Transverse colon (tissue), 4 donors: ENCODE data around the gene PRR7. TPM values are rescaled to one million over a fixed set of nuclear protein-coding genes. Genes with fewer than 3 reads are reported as not detected.

ENCODE experiments used
- DNase-seq: peaks from one replicate; pipeline ENCODE4 v3.0.0-alpha.2; 2019
- H3K27ac ChIP-seq, 4 donors: fragments of 200-600 bp; sonication (generic); 2 replicates each; pipeline ENCODE4 v1.5.1; 2016 to 2018; ENCODE audit warnings: inconsistent platforms in 4 of 4
- H3K27me3 ChIP-seq: fragments of 200-600 bp; sonication (generic); 2 replicates; pipeline ENCODE4 v1.5.1; 2017; ENCODE audit warnings: inconsistent platforms
- H3K36me3 ChIP-seq, 4 donors: fragments of 200-600 bp; sonication (generic); 2 replicates each; pipeline ENCODE4 v1.5.1; 2017 to 2019; ENCODE audit warnings: inconsistent platforms in 4 of 4
- H3K4me1 ChIP-seq, 4 donors: fragments of 200-600 bp; sonication (generic); 2 replicates each; pipeline ENCODE4 v1.5.1; 2017 to 2020; ENCODE audit warnings: inconsistent platforms in 4 of 4
- H3K4me3 ChIP-seq, 4 donors: fragments of 200-600 bp; sonication (generic); 1 replicate in 1 of 4; 2 replicates in 3 of 4; pipeline versions ENCODE4 v1.5.1 to v1.6.1; 2017 to 2019; ENCODE audit warnings: inconsistent platforms in 4 of 4
- H3K9me3 ChIP-seq, 2 donors: fragments of 200-600 bp; sonication (generic); 2 replicates each; pipeline ENCODE4 v1.5.1; 2017 to 2019; ENCODE audit warnings: inconsistent platforms in 2 of 2
- CTCF ChIP-seq, 5 experiments: fragments of 200-600 bp in 3 of 5; fragments of 450-650 bp in 2 of 5; sonication (generic) in 3 of 5; IDR thresholded peaks; 1 replicate in 2 of 5; 2 replicates in 3 of 5; pipeline ENCODE4 v1.5.1; 2016 to 2017; ENCODE audit warnings: antibody characterized with exemption in 5 of 5, inconsistent platforms in 3 of 5, mild to moderate bottlenecking in 2 of 5, moderate library complexity in 1 of 5
- EP300 ChIP-seq: sonication (generic); formaldehyde crosslinking; IDR thresholded peaks from one replicate; pipeline ENCODE4 v1.6.1; 2017; ENCODE audit warnings: antibody characterized with exemption, low read depth
- POLR2A ChIP-seq: fragments of 450-650 bp; IDR thresholded peaks from one replicate; pipeline ENCODE4 v1.6.1; 2016; ENCODE audit warnings: antibody characterized with exemption, mild to moderate bottlenecking, moderate library complexity
- POLR2AphosphoS5 ChIP-seq, 3 donors: sonication (generic); formaldehyde crosslinking; IDR thresholded peaks; one replicate each; pipeline ENCODE4 v1.6.1; 2016; ENCODE audit warnings: antibody characterized with exemption in 3 of 3
- WGBS, 2 donors: methylation state at CpG; one replicate each; pipeline ENCODE4 v1.1.5; 2018; ENCODE audit warnings: low coverage in 1 of 2; 5-methylcytosine and 5-hydroxymethylcytosine counted together
- in situ Hi-C, 4 donors: fragments of 200-750 bp; cut with MboI; loops; one replicate each; pipeline versions ENCODE4 v1.15.0 to v1.15.1; 2017; ENCODE audit warnings: low sequenced_read_pairs in 3 of 4, low pct_ligation_motif_present in 1 of 4, low pct_unique_long_range_greater_than_20kb in 1 of 4
- intact Hi-C: fragments of 100-400 bp; cut with DNase I; formaldehyde crosslinking; loops from one replicate; pipeline ENCODE4 v1.15.1; 2023; ENCODE audit warnings: low total_unique reads
- total RNA-seq, 4 donors: library from RNA; depleted of rRNA; stranded (reverse); fragments of >200 nt; gene quantifications; one replicate each; pipeline ENCODE4 v1.1.0, GENCODE V29; 2016

Gene PRR7
- total RNA-seq, 4 donors from 2014 or later = 2.1 to 5.0 (median 2.5) TPM; not detected in 1

DNA sequence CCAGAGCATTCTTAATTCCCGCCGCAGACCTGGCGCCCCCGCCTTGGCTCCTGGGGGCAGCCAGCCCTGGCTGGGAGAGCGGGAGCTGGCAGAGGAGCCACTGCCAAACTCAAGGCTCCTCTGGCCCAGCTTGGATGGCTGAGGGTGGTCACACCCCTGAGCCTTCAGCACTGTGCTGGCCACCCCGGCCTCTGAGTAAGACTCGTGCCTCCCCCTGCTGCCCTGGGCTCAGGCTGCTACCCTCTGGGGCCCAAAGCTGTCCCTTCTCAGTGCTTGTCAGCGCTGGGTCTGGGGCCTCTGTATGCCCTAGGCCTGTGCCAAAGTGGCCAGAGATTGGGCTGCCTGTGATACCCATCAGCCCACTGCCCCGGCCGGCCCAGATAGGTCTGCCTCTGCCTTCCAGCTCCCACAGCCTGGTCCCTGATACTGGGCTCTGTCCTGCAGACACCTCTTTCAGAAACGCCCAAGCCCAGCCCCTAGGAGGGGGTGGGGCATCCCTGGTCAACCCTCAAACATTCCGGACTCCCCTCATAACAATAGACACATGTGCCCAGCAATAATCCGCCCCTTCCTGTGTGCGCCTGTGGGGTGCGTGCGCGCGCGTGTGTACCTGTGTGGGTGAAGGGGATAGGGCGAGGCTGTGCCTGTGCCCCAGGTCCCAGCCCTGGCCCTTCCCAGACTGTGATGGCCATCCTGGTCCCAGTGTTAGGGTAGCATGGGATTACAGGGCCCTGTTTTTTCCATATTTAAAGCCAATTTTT, 4.4 kb upstream of the PRR7 start:
- H3K36me3 ChIP-seq = peaks cover 0 to 10% (median 5%) of the 10 kb centered on the region in 4 donors
- in situ Hi-C loops (loop anchor here in 1 of 4 donors (10.0 kb wide), 1 partner anchor 47 kb away; no protein-coding TSS in a partner anchor), intact Hi-C loops (no loop called here)
- H3K4me1 ChIP-seq = peaks cover 9 to 12% (median 10%) of the 10 kb centered on the region in 4 donors
- H3K4me3 ChIP-seq = no peak overlapping the region
- H3K9me3 ChIP-seq = no peaks in the 10 kb centered on the region
- WGBS, 2 donors = 90% methylated on average over 20 of the region's 20 CpGs; no CpG with 5 or more reads in 1 of the 2 donors
- peaks cover 3% of the 10 kb centered on the region for H3K27me3 ChIP-seq
- no peak for TF ChIP-seq CTCF (IDR thresholded peaks at IDR 0.05)
- TF ChIP-seq EP300 = no peak
- TF ChIP-seq POLR2AphosphoS5 (IDR thresholded peaks at IDR 0.05) = no peak
- TF ChIP-seq POLR2A = no peak
- no peak for DNase-seq
- H3K27ac ChIP-seq = no peak overlapping the region

DNA sequence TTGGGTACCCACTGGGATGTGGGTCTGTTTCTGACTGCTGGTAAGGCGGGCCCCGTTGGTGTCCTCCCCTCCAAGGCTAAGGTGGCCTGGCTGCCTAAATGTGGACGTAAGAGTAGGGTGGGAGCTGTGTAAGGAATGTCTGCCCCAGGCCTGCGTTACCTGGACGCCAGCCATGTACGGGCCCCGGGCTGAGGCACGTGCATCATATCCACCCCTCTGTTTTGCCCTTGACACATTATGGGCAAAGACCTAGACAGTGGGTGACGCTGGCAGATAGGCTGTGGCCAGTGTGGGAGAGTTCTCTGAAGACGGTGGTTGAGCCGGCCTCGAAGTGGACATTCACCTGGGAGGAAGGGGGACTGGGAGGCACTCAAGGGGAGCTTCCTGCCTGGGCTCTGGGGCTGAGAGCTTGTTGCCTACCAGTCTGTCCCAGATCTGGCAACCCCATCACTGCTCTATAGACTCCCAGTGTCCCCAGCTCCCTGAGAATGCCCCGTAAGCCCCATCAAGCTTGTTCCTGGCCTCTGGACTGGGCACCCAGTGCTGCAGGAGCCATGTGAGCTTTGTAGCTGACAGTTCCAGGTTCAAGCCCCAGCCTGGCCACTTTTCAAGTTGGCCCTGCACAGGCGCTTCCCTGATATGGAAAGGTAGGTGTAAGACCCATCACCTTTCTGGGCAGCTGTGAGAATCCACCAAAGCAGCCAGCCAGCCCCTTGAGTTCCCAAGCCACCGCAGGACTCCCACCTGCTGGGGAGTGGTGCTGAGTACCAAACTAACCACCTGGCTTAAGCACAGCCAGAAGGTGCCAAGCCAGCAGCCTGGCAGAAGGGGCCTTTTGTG, 3.2 kb upstream of the PRR7 start:
- DNase-seq = no peak
- Histone ChIP-seq H3K27ac (no peak overlapping the region), H3K4me1 (peaks cover 18 to 22% (median 20%) of the 10 kb centered on the region in 4 donors), H3K9me3 (no peaks in the 10 kb centered on the region), H3K27me3 (peaks cover 10% of the 10 kb centered on the region), H3K36me3 (peaks cover 0 to 10% (median 4%) of the 10 kb centered on the region in 4 donors), H3K4me3 (no peak overlapping the region)
- TF ChIP-seq POLR2AphosphoS5 (IDR thresholded peaks at IDR 0.05) (no peak), CTCF (IDR thresholded peaks at IDR 0.05) (no peak), POLR2A (no peak), EP300 (no peak)
- 76 to 78% methylated on average over 8 to 15 of the region's 15 CpGs for WGBS, 2 donors
- intact Hi-C loops = no loop called here
- in situ Hi-C loops = loop anchor here in 1 of 4 donors (10.0 kb wide), 1 partner anchor 49 kb away; no protein-coding TSS in a partner anchor

DNA sequence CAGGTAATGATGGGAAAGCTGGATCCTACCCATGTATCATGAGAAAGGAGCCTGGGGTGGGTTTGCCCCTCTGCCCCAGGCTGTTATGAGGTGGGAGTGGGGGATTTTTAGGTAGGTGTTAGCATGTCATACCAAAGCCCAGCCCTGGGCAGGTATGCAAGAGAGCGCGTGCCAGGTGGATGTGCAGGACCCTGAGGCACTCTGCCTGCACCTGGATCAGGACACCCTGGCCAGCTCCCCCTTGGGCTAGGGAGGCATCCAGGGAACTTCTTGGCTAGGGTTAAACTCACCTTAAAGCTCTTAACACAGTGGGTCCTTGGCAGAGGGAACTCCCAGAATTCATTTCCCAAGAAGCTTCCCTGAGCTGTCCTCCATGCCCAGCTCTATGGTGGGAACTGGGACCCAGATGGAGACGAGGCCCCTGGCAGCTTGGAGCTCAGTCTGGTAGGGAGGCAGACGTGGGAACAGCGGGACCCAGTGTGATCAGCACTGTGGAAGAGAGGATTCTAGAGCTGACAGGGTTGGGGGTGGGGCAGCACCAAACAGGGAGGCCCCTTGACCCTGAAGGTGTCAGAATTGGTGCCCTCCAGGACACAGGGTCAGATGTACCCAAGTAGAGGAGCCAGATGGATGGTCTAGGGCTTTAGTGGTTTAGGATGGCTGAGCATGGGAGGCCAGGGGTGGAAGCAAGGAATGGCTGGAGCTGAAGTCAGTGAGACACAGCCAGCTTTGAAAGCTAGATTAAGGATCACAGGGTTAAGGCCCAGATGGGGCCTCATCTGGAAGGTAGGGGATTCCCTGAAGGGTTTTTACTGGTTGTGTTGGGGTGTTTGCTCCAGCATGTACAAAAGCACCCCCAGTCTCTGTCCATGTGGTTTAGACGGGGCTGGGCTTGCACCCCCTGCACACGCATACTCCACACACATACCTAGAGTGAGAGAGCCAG, 2.2 kb upstream of the PRR7 start:
- no peaks in the 10 kb centered on the region for H3K9me3 ChIP-seq
- TF ChIP-seq POLR2AphosphoS5 (IDR thresholded peaks at IDR 0.05) (peak in 1 of 3 donors; percentile 6), CTCF (IDR thresholded peaks at IDR 0.05) (no peak)
- no peak overlapping the region for H3K27ac ChIP-seq
- 54% methylated on average over 7 of the region's 7 CpGs; no CpG with 5 or more reads in 1 of the 2 donors for WGBS, 2 donors
- no peak overlapping the region for H3K4me3 ChIP-seq
- peaks cover 20% of the 10 kb centered on the region for H3K27me3 ChIP-seq
- intact Hi-C loops (no loop called here), in situ Hi-C loops (loop anchor here in 2 of 4 donors (5.0 to 10.0 kb wide), 2 partner anchors 50 to 52 kb away; no protein-coding TSS in a partner anchor)
- H3K36me3 ChIP-seq = peaks cover 0 to 10% (median 4%) of the 10 kb centered on the region in 4 donors
- DNase-seq = no peak
- H3K4me1 ChIP-seq = peaks cover 18 to 22% (median 20%) of the 10 kb centered on the region in 4 donors
